Nephron (organoid): ENCODE data around the gene DIP2A.
"Not testable (repeated sequence)": the region's sequence is repeated elsewhere in the genome, so short reads cannot be mapped to it uniquely, and the experiment has no call there.

Experiments
- H3K27ac Mint-ChIP-seq, 3 experiments: 2 replicates each; pipeline ENCODE4 v1.8.0; 2020; ENCODE audit warnings: mixed read lengths in 3 of 3, mild to moderate bottlenecking in 2 of 3, moderate library complexity in 1 of 3
- H3K27me3 Mint-ChIP-seq: 2 replicates; pipeline ENCODE4 v1.8.0; 2021; ENCODE audit warnings: low read depth, mild to moderate bottlenecking, moderate library complexity, mixed read lengths
- H3K36me3 Mint-ChIP-seq: 2 replicates; pipeline ENCODE4 v1.8.0; 2020; ENCODE audit warnings: low read depth, mixed read lengths
- H3K4me1 Mint-ChIP-seq: 2 replicates; pipeline ENCODE4 v1.8.0; 2020; ENCODE audit warnings: mixed read lengths
- H3K4me3 Mint-ChIP-seq, 3 experiments: 2 replicates each; pipeline ENCODE4 v1.8.0; 2020; ENCODE audit warnings: mild to moderate bottlenecking in 3 of 3, mixed read lengths in 3 of 3, moderate library complexity in 2 of 3
- H3K9me3 Mint-ChIP-seq: 2 replicates; pipeline ENCODE4 v1.8.0; 2020; ENCODE audit warnings: mixed read lengths
- TF ChIP-seq, protein P1 (sequence below), 3 experiments: fragments of 200-600 bp; sonication (generic); IDR thresholded peaks; one replicate each; pipeline ENCODE4 v1.5.0; 2021; ENCODE audit warnings: antibody characterized with exemption in 3 of 3; ENCODE audit not compliant: unreplicated experiment in 3 of 3

The DIP2A gene

GRCh38 chr21:46515109-46515508 is 56.4 kb downstream of the DIP2A start:
- Mint-ChIP-seq H3K4me3 (no peak overlapping the region), H3K9me3 (peaks cover 17% of the 10 kb centered on the region)

GRCh38 chr21:46516068-46516467 is 57.4 kb downstream of the DIP2A start:
- peaks cover 16% of the 10 kb centered on the region for H3K9me3 Mint-ChIP-seq
- TF ChIP-seq, protein P1, sequence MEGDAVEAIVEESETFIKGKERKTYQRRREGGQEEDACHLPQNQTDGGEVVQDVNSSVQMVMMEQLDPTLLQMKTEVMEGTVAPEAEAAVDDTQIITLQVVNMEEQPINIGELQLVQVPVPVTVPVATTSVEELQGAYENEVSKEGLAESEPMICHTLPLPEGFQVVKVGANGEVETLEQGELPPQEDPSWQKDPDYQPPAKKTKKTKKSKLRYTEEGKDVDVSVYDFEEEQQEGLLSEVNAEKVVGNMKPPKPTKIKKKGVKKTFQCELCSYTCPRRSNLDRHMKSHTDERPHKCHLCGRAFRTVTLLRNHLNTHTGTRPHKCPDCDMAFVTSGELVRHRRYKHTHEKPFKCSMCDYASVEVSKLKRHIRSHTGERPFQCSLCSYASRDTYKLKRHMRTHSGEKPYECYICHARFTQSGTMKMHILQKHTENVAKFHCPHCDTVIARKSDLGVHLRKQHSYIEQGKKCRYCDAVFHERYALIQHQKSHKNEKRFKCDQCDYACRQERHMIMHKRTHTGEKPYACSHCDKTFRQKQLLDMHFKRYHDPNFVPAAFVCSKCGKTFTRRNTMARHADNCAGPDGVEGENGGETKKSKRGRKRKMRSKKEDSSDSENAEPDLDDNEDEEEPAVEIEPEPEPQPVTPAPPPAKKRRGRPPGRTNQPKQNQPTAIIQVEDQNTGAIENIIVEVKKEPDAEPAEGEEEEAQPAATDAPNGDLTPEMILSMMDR (IDR thresholded peaks at IDR 0.05; ENCODE audit: unreplicated experiment in 3 of 3) = no peak
- H3K4me1 Mint-ChIP-seq = no peaks in the 10 kb centered on the region
- H3K4me3 Mint-ChIP-seq = no peak overlapping the region
- H3K27me3 Mint-ChIP-seq = no peaks in the 10 kb centered on the region
- H3K36me3 Mint-ChIP-seq = peaks cover 85% of the 10 kb centered on the region
- H3K27ac Mint-ChIP-seq = no peak overlapping the region

More at GRCh38 chr21:46515109-46515508, 56.4 kb downstream of the DIP2A start:
- no peak overlapping the region for H3K27ac Mint-ChIP-seq
- TF ChIP-seq, protein P1 (IDR thresholded peaks at IDR 0.05; ENCODE audit: unreplicated experiment in 3 of 3) = no peak
- H3K4me1 Mint-ChIP-seq = no peaks in the 10 kb centered on the region
- peaks cover 84% of the 10 kb centered on the region for H3K36me3 Mint-ChIP-seq
- H3K27me3 Mint-ChIP-seq = no peaks in the 10 kb centered on the region

- Mint-ChIP-seq H3K9me3 (peaks cover 16% of the 10 kb centered on the region), H3K4me1 (no peaks in the 10 kb centered on the region), H3K27me3 (no peaks in the 10 kb centered on the region), H3K27ac (no peak overlapping the region), H3K4me3 (no peak overlapping the region), H3K36me3 (peaks cover 78% of the 10 kb centered on the region)
- TF ChIP-seq, protein P1 (IDR thresholded peaks at IDR 0.05; ENCODE audit: unreplicated experiment in 3 of 3) = no peak
These were observed 58.7 kb downstream of the DIP2A start for GRCh38 chr21:46517361-46517760.

DNA sequence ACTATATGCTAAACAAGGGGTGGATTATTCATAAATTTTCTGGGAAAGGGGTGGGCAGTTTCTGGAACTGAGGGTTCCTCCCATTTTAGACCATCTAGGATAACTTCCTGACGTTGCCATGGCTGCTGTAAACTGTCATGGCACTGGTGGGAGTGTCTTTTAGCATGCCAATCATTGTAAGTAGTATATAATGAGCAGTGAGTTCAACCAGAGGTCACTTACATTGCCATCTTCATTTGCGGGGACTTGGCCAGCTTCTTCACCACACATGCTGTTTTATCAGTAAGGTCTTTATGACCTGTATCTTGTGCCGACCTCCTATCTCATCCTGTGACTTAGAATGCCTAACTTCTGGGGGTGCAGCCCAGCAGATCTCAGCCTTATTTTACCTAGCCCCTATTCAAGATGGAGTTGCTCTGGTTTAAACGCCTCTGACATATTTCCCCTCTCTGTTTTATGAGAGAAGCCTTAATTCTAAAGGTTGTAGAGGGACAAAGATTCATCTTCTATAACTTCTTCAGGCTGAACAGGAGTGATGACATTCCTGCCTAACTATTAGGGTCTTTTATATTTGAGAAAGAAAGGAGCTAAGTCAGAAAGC is 60.4 kb downstream of the DIP2A start:
- Mint-ChIP-seq H3K27me3 (no peaks in the 10 kb centered on the region), H3K4me3 (no peak overlapping the region), H3K9me3 (peaks cover 16% of the 10 kb centered on the region), H3K27ac (peak overlapping the region in 2 of 3 experiments; percentile 13 to 20), H3K4me1 (no peaks in the 10 kb centered on the region), H3K36me3 (peaks cover 70% of the 10 kb centered on the region)
- TF ChIP-seq, protein P1 (IDR thresholded peaks at IDR 0.05; ENCODE audit: unreplicated experiment in 3 of 3) = no peak

DNA sequence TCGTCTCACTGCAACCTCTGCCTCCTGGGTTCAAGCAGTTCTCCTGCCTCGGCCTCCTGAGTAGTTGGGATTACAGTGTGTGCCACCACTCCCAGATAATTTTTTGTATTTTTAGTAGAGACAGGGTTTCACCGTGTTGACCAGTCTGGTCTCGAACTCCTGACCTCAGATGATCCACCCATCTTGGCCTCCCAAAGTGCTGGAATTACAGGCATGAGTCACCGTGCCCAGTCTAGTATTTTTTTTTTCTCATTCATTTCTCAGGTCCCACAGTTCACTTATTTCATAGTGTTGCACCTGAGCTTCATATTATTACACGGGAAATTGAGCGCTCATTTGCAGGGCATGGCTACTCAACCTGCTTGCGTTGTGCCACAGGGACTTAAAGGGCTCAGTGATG is 68.7 kb downstream of the DIP2A start:
- H3K4me3 Mint-ChIP-seq, H3K27me3 Mint-ChIP-seq, H3K27ac Mint-ChIP-seq, H3K4me1 Mint-ChIP-seq, H3K9me3 Mint-ChIP-seq: not testable (repeated sequence)
- peaks cover 26% of the 10 kb centered on the region for H3K36me3 Mint-ChIP-seq

DNA sequence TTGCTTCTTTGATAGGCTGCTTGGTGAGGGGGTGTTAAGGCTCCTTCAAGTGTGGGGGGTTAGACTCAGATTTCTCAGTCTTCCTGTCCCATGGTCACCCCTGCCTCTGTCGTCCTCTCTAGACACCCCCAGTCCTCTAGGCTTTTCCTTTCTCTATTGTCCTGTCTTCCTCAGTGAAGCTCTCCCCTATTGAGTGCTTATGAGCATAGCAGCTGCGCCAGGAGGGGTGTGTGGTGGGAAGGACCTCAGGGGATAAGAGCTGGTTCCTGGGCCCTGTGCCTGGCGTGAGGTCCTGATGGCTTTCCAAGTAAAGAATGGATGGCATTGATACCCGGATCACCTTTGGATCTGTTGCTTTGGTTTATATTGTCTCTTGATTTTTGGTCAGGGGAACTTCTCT is 69.1 kb downstream of the DIP2A start:
- Mint-ChIP-seq H3K9me3 (no peaks in the 10 kb centered on the region), H3K4me3 (no peak overlapping the region)
- TF ChIP-seq, protein P1 (IDR thresholded peaks at IDR 0.05; ENCODE audit: unreplicated experiment in 3 of 3) = no peak

More for the DNA sequence above, 69.1 kb downstream of the DIP2A start:
- Mint-ChIP-seq H3K27me3 (no peaks in the 10 kb centered on the region), H3K4me1 (no peaks in the 10 kb centered on the region), H3K36me3 (peaks cover 29% of the 10 kb centered on the region), H3K27ac (no peak overlapping the region)
